ENCODE results near the gene EBF3.

DNA sequence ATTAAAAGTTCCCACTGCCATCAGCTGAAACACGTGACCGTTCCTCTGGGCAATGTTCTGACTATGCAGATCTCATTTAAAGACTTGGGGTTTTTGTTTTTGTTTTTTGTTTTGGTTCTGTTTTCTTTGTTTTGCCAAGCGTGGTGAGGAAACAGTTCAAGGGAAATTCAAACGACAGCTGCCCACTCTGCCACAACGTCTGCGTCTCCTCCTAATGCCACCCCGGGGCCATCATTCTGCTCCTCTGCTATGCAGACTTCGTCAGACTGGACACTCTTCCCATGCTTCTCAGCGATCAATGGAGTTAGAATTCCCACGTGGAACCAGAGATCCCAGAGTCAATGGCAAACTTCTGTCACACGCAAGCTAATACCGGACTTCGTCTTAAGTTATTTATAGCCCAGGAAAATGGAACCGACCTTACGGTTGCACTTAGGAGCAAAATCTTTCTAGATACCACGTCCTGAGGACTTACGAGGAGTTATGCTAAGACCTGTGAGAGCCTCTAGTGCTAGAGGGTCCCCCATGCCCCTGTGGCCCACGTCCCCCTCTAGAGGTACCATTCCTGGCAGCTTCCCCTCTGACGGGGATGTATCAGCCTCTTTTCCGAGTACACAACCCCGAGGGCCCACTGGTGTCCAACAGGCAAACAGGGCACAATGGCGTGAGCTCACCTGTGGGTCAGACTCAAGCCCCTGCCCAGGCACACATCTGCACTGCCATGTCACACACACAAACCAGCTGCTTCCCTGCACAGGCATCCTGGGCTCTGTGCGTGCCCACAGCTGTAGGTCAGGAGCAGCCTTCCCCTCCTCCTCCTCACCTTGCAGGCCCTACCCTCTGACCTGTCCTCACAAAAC is 24.4 kb downstream of the EBF3 start:
- TF ChIP-seq, protein P1, sequence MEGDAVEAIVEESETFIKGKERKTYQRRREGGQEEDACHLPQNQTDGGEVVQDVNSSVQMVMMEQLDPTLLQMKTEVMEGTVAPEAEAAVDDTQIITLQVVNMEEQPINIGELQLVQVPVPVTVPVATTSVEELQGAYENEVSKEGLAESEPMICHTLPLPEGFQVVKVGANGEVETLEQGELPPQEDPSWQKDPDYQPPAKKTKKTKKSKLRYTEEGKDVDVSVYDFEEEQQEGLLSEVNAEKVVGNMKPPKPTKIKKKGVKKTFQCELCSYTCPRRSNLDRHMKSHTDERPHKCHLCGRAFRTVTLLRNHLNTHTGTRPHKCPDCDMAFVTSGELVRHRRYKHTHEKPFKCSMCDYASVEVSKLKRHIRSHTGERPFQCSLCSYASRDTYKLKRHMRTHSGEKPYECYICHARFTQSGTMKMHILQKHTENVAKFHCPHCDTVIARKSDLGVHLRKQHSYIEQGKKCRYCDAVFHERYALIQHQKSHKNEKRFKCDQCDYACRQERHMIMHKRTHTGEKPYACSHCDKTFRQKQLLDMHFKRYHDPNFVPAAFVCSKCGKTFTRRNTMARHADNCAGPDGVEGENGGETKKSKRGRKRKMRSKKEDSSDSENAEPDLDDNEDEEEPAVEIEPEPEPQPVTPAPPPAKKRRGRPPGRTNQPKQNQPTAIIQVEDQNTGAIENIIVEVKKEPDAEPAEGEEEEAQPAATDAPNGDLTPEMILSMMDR (IDR thresholded peaks at IDR 0.05) = no peak
- TF ChIP-seq POLR2A (IDR thresholded peaks at IDR 0.05) = no peak
